HepG2 (cell line): ENCODE results near the gene SNAPC4. TPM values are rescaled to one million over a fixed set of nuclear protein-coding genes. Genes with fewer than 3 reads are reported as not detected.

ENCODE experiments used
- CBX1 ChIP-seq: IDR thresholded peaks from one replicate; pipeline ENCODE4 v1.6.1; 2016; ENCODE audit warnings: antibody characterized with exemption, low read depth
- FOXO4 ChIP-seq: sonication (generic); formaldehyde crosslinking; conservative IDR thresholded peaks from 2 replicates; pipeline ENCODE4 v1.8.1; 2023; ENCODE audit warnings: missing genetic modification reagents
- FOXP1 ChIP-seq, 2 experiments: fragments of 450-650 bp in 1 of 2; IDR thresholded peaks; 2 replicates each; pipeline ENCODE4 v1.6.1; 2017 to 2018; ENCODE audit warnings: antibody characterized with exemption in 1 of 2
- GLI4 ChIP-seq: sonication (generic); formaldehyde crosslinking; IDR thresholded peaks from 2 replicates; pipeline ENCODE4 v1.5.1; 2020; ENCODE audit warnings: missing genetic modification reagents, mild to moderate bottlenecking, moderate library complexity, borderline replicate concordance
- HNF4A ChIP-seq: sonication (generic); formaldehyde crosslinking; IDR thresholded peaks from 2 replicates; pipeline ENCODE4 v1.4.0; 2020; ENCODE audit warnings: missing genetic modification reagents
- NCOA2 ChIP-seq: sonication (generic); formaldehyde crosslinking; IDR thresholded peaks from 2 replicates; pipeline ENCODE4 v1.8.0; 2022; ENCODE audit warnings: inconsistent platforms
- PBX3 ChIP-seq: sonication (generic); formaldehyde crosslinking; IDR thresholded peaks from 2 replicates; pipeline ENCODE4 v1.8.1; 2023; ENCODE audit warnings: missing genetic modification reagents, inconsistent platforms, borderline replicate concordance
- PLSCR1 ChIP-seq: sonication (generic); formaldehyde crosslinking; IDR thresholded peaks from 2 replicates; pipeline ENCODE4 v1.5.0; 2020; ENCODE audit warnings: missing genetic modification reagents, mild to moderate bottlenecking, borderline replicate concordance
- RBM39 ChIP-seq: fragments of 200-400 bp; formaldehyde crosslinking; IDR thresholded peaks from one replicate; pipeline ENCODE4 v1.6.1; 2018; ENCODE audit warnings: antibody characterized with exemption, mild to moderate bottlenecking, low read depth, low read length; ENCODE audit not compliant: poor library complexity, severe bottlenecking
- RFXAP ChIP-seq: sonication (generic); formaldehyde crosslinking; IDR thresholded peaks from 2 replicates; pipeline ENCODE4 v1.4.0; 2020; ENCODE audit warnings: missing genetic modification reagents, borderline replicate concordance
- SMAD3 ChIP-seq: sonication (generic); formaldehyde crosslinking; IDR thresholded peaks from 2 replicates; pipeline ENCODE4 v1.4.0; 2020; ENCODE audit warnings: missing genetic modification reagents
- SMARCC2 ChIP-seq: fragments of 450-650 bp; IDR thresholded peaks from 2 replicates; pipeline ENCODE4 v1.6.1; 2017; ENCODE audit warnings: antibody characterized with exemption, mild to moderate bottlenecking
- SMARCE1 ChIP-seq: fragments of 450-650 bp; IDR thresholded peaks from 2 replicates; pipeline ENCODE4 v1.6.1; 2017; ENCODE audit warnings: borderline replicate concordance
- SMYD3 ChIP-seq: sonication (generic); formaldehyde crosslinking; IDR thresholded peaks from 2 replicates; pipeline ENCODE4 v1.8.1; 2023; ENCODE audit warnings: mild to moderate bottlenecking, missing genetic modification reagents
- TAF15 ChIP-seq: fragments of 200-400 bp; formaldehyde crosslinking; IDR thresholded peaks from one replicate; pipeline ENCODE4 v1.6.1; 2018; ENCODE audit warnings: mild to moderate bottlenecking, low read depth, low read length; ENCODE audit not compliant: poor library complexity, severe bottlenecking
- ZFP90 ChIP-seq: sonication (generic); formaldehyde crosslinking; IDR thresholded peaks from 2 replicates; pipeline ENCODE4 v1.8.0; 2022; ENCODE audit warnings: missing genetic modification reagents, mild to moderate bottlenecking, inconsistent platforms, borderline replicate concordance
- ZKSCAN8 ChIP-seq: IDR thresholded peaks from 2 replicates; pipeline ENCODE4 v1.6.1; 2016; ENCODE audit warnings: borderline replicate concordance, missing genetic modification reagents, missing compliant biosample characterization
- ZMYM3 ChIP-seq: sonication (generic); formaldehyde crosslinking; IDR thresholded peaks from 2 replicates; pipeline ENCODE4 v1.5.1; 2020; ENCODE audit warnings: mild to moderate bottlenecking, missing genetic modification reagents
- ZNF143 ChIP-seq: sonication (generic); formaldehyde crosslinking; IDR thresholded peaks from 2 replicates; pipeline ENCODE4 v1.4.0; 2020; ENCODE audit warnings: missing genetic modification reagents
- ZNF350 ChIP-seq: sonication (generic); formaldehyde crosslinking; IDR thresholded peaks from 2 replicates; pipeline ENCODE4 v1.4.0; 2020; ENCODE audit warnings: mild to moderate bottlenecking, low read depth, missing genetic modification reagents, borderline replicate concordance
- ZNF367 ChIP-seq: sonication (generic); formaldehyde crosslinking; IDR thresholded peaks from 2 replicates; pipeline ENCODE4 v1.4.0; 2020; ENCODE audit warnings: missing genetic modification reagents, borderline replicate concordance
- ZNF530 ChIP-seq: sonication (generic); formaldehyde crosslinking; IDR thresholded peaks from 2 replicates; pipeline ENCODE4 v1.5.0; 2020; ENCODE audit warnings: low read depth, mild to moderate bottlenecking, missing genetic modification reagents
- ZNF589 ChIP-seq: sonication (generic); formaldehyde crosslinking; conservative IDR thresholded peaks from 2 replicates; pipeline ENCODE4 v1.8.0; 2022; ENCODE audit warnings: mild to moderate bottlenecking, moderate library complexity, missing genetic modification reagents
- ZNF619 ChIP-seq: sonication (generic); formaldehyde crosslinking; IDR thresholded peaks from 2 replicates; pipeline ENCODE4 v1.4.0; 2020; ENCODE audit warnings: mild to moderate bottlenecking, missing genetic modification reagents
- ZNF691 ChIP-seq: sonication (generic); formaldehyde crosslinking; IDR thresholded peaks from 2 replicates; pipeline ENCODE4 v1.4.0; 2020; ENCODE audit warnings: missing genetic modification reagents, low read depth, mild to moderate bottlenecking, borderline replicate concordance
- ZNF737 ChIP-seq: sonication (generic); formaldehyde crosslinking; IDR thresholded peaks from 2 replicates; pipeline ENCODE4 v1.5.0; 2020; ENCODE audit warnings: missing genetic modification reagents, mild to moderate bottlenecking, borderline replicate concordance
- polyA plus RNA-seq, 8 experiments: library from polyadenylated mRNA; depleted of rRNA in 3 of 8; stranded (reverse) in 7 of 8; unstranded in 1 of 8; fragments of >200 nt; fragmentation: Illumina TruSeq in 4 of 8; extraction: Trizol in 4 of 8; gene quantifications; 2 replicates each; pipeline versions ENCODE4 v1.2.1 to v1.2.3, GENCODE V29; 2011 to 2016; ENCODE audit warnings: low read depth in 4 of 8, missing spikeins in 1 of 8, mixed read lengths in 1 of 8; ENCODE audit not compliant: insufficient read depth in 1 of 8
- total RNA-seq, 5 experiments: library from RNA; depleted of rRNA; stranded (reverse); fragments of >200 nt; fragmentation: Illumina TruSeq; extraction: Trizol; gene quantifications; 2 replicates each; pipeline ENCODE4 v1.2.3, GENCODE V29; 2016; ENCODE audit warnings: low read depth in 1 of 5

SNAPC4 gene
- total and polyA plus RNA-seq, 2 of the 13 experiments (the other 11 are each of a cell fraction or from before 2014, with no cell fraction given), result 2.0 to 6.0 TPM

GRCh38 chr9:136409557-136410455 is 9.8 kb upstream of the SNAPC4 start (continued):
- TF ChIP-seq ZNF589 (CRISPR knock-in tag), result 0 out of 2 replicates have a peak, but pooled peaks have one; percentile 15
- TF ChIP-seq TAF15, result no peak
- TF ChIP-seq PLSCR1 (CRISPR knock-in tag), result no peak
- TF ChIP-seq ZKSCAN8, result no peak
- TF ChIP-seq CBX1, result no peak
- no peak for TF ChIP-seq SMARCE1
- peak; percentile 43; the same call in 1 of the 2 replicates for TF ChIP-seq ZFP90 (CRISPR knock-in tag)
- no peak for TF ChIP-seq FOXP1 (IDR thresholded peaks at IDR 0.05)
- no peak for TF ChIP-seq FOXP1 (CRISPR knock-in tag; IDR thresholded peaks at IDR 0.05)
- TF ChIP-seq SMARCC2, result no peak
- TF ChIP-seq NCOA2 (CRISPR knock-in tag), result no peak
- no peak for TF ChIP-seq RFXAP (CRISPR knock-in tag)
- TF ChIP-seq SMYD3, result no peak
- TF ChIP-seq FOXO4 (CRISPR knock-in tag), result no peak
- no peak for TF ChIP-seq ZNF530 (CRISPR knock-in tag)
- TF ChIP-seq HNF4A, result 0 out of 2 replicates have a peak, but pooled peaks have one; percentile 6
- peak; percentile 46; the same call in 1 of the 2 replicates for TF ChIP-seq ZNF737
- TF ChIP-seq SMAD3 (CRISPR knock-in tag), result no peak
- 0 out of 2 replicates have a peak, but pooled peaks have one; percentile 54 for TF ChIP-seq ZNF367
- peak; percentile 7 for TF ChIP-seq RBM39
- no peak; the same call in 1 of the 2 replicates for TF ChIP-seq ZNF691 (CRISPR knock-in tag)
- TF ChIP-seq ZNF143 (CRISPR knock-in tag), result no peak
- no peak for TF ChIP-seq GLI4 (CRISPR knock-in tag)
- TF ChIP-seq ZNF350 (CRISPR knock-in tag), result 0 out of 2 replicates have a peak, but pooled peaks have one; percentile 1
- TF ChIP-seq ZMYM3 (CRISPR knock-in tag), result no peak
- TF ChIP-seq ZNF619 (CRISPR knock-in tag), result no peak
- peak; percentile 58; the same call in 1 of the 2 replicates for TF ChIP-seq PBX3 (CRISPR knock-in tag)
